C1 segment of cervical spinal cord (tissue), 14 donors: ENCODE data around the gene ABAT.

Experiments
- DNase-seq, 14 donors: peaks; one replicate each; lab custom pipeline; 2025; lab: John Stamatoyannopoulos, UW

Gene ABAT

DNA sequence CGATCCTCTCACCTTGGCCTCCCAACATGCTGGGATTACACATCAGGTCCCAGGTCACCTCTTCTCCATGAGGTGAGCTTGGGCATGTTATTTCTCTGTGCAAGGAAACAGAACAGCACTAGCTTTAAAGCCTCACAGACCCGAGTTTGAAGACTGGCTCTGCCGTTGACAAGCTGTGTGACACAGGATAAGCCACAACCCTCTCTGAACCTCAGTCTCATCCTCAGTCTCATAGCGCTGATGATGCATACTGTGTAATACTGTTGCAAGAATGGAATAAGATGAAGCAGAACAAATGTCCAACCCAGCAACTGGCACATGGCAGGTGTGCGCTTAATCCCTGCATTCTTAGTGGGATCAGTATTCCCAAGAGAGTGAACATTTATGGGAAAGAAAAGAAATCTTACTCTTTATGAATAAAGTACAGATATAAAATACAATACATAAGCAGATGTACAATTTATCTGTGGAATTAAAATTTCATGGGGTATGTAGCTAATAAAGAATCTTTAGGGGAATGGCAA lies 43.5 kb downstream of the ABAT start:
- no peak for DNase-seq

DNA sequence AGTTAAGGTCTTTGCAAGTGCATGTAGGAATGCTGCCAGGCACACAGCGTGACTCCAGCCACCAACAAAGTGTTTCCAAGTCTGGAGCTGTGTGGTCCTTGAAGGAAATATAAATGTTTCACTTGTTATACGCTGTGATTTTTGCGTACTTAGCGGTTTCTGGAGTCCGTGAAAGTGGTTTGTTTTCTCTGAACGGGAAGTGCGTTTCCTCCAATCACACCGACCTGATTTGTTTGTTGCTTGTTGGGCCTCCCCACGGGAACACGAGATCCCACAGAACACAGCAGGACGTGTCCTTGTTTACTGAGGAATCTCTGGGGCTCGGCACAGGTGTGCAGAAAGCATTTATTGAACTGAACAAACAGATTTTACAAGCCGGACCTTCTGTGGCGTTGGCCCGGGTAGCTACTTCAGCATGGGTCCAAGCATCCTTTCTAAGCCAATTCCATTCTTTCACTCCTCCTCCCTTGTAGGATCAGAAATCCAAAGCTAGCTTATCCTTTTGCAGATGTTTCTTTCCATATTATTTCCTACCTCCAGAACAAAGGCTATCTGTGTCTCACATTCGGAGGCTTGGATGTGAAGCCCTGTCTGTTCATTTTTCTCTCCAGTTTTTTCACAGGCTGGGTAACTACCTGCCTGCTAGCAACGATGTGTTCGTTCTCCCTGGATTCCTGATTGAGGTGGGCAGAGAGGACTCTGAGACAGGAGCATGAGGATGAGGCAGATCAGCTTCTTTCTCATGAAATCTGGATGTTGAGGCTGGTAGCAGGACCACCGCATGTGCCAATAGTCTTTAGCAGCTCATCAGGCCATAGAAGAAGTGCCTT lies 44.6 kb downstream of the ABAT start:
- peak in 1 of 14 donors; percentile 56 for DNase-seq

DNA sequence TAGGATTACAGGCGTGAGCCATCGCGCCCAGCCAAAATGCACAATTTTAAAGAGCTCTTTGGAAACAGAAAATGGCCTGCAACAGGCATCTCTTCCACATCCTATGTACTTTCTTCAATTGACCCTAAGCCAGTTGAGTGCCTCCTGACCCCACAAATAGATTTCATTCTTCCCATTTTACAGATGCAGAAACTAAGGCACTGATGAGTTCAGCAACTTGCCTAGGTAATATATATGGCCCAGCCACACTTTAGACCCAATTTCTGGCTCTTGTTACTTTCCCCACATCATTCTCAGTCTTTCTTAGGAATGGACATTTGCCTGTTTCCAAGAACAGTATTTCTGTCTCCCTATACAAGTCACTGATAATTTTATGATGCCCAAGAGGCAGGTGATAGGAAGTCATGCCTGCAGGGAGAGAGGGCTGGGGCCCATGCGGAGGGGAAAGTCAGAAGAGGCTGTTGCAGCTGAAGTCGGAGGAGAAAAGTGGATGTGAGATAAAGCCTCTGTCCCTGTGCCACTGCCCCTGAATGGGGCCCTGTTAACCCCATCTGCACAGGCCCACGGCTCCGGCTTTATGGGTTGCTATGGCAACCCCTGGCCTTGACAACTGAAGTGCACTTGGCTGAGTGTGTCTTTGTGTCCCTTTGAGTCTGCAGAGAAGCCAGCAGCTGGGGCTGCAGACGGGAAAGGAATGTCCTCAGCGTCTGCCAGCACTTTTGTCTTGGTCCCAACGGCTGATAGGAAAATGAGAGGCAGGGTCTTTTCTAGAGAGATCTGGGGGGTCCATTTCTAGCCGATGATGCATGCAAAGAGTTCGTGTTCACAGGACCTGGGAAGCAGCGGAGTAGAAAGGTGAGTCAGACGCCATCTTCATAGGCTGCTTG lies 45.9 kb downstream of the ABAT start:
- peak in 10 of 14 donors; percentile 10 to 50 (median 29) for DNase-seq

DNA sequence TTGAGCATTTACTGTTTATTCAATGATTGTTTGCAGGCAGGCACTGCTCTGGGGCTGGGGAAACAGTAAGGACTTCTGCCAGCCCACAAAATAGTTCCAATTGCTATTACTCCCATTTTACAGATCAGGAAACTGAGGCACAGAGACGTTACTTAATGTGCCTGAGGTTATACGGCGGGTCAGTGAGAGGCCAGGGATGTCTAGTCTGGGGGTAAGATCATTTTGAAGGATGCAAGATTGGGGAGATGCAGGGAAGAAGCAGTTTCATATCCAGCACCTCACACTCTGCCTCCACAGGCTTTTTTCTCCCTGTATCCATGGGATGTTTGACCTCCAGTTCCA lies 46.5 kb downstream of the ABAT start:
- no peak for DNase-seq

DNA sequence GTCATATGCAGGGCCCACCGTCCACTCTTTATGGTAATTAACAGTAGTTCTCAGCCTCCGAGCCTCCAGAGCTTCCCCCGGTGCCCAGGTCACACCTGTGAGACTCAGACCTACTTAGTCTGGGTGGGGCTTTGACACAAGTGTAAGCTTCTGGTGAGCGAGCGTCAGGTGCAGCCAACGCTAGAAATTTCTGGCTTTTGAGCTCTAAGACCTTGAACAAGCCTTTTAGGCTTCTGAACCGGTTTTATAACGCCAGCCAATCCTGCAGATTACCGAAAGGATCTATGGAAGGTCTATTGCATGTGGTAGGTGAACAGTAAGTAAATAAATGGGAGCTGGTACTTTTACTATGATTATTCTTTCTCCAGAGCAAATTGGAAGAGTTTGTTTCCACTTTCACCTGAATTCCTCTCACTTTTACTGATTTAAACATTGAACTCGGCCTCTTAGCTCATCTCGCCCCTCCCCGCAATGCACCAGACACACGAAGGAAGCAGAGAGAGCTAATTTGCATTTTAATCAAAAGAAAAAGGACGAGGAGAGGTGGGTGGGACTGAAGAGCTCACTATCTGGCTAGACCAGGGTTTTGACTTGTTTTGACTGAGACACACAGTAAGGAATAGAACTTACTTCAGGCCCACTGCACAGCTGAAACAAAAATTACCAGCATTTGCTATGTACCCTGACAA lies 47.1 kb downstream of the ABAT start:
- no peak for DNase-seq

DNA sequence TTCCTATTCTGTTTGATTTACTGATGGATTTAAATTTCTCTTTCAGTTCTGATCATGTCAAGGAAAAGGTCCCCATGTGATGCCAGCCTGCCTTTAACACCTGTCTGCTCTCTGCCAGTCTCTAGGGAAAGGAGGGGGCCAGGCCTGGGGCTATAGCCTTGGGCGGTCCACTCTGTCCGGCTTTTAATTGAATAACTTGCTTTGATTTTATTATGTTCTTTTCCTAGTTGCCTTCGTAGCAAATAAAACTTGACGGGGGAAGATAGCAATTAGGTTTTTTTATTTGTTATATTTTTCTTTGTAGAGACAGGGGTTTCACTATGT lies 47.6 kb downstream of the ABAT start:
- DNase-seq: no peak

DNA sequence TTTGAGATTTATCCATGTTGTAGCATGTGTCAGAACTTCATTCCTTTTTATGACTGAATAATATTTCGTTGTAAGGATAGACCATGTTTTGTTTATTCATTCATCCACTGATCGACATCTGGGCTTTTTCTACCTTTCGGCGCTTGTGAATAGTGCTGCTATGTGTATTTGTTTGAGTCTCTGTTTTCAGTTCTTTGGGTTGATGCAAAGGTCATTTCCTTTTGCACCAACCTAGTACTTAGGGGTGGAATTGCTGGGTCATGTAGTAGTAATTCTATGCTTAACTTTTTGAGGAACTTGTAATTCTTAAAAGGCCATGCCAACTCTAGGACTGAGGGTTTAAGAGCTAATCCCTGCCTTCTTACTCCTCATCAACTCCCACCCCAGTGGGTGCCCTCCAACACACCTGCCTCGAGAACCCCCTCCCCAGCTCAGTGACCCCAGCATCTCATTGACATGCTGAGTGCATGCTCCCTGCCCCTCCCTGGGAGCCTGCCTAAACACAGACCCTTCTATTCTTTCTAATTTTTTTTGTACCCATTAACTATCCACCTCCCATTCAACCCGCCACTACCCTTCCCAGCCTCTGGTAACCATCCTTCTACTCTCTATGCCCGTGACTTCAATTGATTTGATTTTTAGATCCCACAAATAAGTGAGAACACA lies 51.2 kb downstream of the ABAT start:
- no peak for DNase-seq

DNA sequence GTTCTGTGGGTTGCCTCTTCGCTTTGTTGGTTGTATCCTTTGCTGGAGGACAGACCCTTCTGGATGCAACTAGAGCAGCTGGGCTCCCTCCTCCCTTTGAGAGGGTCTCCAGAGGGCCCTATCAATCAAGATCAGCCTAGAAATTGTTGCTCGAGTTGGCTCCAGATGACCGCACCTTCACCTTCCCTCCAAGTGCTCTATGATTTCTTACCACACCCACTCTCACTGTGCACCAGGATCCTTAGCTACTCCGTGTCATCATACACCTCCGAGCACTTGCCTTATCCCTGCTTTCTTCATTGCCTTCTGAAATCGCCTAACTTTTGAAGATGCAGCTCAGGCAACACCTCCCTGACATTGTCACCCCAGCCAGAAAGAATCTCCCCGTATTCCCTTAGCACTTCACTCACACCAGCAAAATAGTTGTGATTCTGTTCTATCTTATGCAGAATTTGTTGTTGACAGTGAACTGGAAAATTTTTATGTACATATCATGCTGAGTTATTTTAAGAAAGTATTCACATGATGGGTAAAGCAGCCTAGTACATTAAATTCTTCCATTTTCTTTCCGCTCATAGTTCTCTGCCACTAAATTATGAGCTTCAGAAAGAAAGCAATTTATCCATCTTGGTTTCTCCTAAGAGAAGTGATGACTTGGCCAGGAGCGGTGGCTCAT lies 52.9 kb downstream of the ABAT start:
- no peak for DNase-seq

DNA sequence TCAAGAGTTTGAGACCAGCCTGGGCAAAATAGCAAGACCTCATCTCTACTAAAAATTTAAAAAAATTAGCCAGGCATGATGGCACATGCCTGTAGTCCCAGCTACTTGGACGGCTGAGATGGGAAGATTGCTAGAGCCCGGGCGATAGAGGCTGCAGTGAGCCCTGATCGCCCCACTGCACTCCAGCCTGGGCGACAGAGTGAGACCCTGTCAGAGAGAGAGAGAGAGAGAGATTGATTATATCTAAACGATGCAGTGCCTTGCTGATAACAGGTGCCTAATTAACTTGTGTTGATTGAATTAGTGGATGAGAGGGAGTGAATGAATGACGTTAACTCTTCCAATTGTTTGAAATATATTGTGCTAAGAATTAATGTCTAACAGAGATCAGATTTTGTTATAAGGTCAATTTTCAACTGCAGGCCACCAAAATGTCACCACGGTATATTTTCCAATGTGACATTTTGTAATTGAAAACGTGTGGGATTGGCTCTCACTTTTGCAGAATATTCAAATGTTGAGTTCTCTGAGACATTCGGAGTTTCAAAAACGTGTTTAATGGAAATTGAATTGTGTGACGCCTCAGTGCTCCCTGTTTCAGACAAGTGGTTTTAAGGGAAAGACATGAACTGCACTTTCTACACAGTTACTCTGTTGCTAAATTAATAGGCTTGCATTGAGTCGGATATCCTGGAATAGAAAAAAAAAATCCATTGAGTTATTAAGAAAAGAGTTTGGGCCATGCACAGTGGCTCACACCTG lies 53.6 kb downstream of the ABAT start:
- no peak for DNase-seq

DNA sequence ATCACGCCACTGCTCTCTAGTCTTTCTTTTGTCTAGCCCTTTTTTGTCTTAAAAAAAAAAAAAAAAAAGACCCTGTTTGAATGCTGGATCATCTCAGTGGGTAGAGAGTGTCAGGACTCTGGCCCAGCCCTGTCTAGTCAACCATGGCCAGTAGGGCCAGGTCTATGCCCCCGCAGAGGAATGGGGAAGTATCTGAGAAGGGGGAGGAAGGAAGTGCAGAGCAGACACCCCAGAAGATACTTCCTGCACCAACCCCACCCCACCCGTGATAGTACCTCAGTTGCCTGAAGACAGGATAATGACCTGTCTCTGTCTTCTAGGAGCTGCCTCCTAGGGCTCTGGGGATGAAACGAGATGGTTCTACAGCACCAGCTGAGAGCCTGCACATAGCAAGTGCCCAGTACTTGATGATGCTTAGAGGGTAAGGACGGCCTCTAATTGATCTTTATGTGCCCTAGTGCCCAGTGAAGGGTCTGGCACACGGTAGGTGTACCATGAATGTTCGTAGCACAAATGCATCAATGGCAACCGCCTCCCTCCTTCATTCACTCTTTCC lies 55.4 kb downstream of the ABAT start:
- DNase-seq: no peak

DNA sequence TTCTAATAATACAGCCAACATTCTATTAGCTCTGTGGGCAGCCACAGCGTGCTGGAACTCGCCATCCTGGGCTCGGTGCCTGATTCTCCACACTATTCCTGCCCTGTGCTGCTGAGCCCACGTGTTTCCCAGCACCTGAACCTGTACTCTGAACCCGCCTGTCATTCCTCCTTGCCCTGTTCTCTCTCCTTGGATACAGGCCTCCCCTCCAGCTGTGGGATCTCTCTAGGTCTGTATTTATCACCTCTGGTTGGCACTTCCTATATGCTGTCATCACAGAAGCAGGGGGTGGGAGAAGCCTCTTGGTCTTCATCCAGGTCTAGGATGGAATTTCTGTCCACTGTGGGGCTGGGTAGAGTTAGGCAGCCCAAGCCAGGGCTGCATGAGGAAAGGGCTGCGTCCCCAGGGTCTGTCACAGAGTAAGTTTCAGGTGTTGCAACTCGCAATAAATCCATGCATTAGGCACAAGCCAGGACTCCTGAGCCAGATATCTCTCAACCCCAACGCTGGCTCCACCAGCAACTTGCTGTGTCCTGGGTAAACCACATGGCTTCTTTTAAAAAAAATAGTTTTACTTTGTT lies 56.0 kb downstream of the ABAT start:
- peak in 3 of 14 donors; percentile 16 to 47 (median 29) for DNase-seq

DNA sequence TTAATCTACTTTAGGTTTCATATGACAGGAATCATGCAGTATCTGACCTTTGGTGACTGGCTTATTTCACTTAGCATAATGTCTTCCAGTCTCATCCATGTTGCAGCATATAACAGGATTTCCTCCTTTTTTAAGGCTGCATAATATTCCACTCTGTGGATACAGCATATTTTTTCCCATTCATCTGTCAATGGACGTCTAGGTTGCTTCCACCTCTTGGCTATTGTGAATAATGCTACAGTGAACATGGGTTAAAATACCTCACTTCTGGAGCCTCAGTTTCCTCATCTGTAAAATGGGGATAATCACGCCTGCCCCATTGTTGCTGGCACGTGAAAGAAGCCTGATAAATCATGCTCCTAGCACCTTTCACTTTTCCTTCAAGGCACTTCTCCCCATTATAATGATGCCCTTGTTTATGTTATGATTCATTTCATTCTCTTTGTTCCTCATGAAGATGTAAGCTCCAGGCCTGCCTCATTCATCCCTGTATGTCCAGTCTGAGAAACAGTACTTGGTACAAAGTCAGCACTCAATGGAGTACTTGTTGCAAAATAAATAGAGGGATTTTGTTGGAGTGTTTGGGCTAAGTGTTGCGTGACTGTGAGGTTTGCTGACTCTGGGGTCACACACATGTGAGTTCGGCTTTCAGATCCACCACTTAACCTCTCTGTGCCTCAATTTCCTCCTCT lies 59.6 kb downstream of the ABAT start:
- DNase-seq: no peak

DNA sequence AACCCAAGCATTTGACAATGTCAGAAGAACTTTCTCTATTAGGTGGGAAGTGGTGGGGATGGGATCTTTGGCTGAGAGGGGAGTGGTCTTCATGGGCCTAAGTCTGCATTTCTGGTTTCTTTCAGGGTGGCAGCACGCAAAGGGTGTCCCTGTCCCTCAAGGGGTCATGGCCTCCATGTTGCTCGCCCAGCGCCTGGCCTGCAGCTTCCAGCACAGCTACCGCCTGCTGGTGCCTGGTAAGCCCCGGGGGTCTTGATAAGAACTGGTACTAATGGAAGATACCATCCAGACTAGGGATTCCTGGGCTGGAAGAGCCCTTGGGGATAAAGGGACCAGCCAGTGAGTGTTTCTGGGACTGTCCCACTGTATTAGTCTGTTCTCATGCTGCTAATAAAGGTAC lies 61.2 kb downstream of the ABAT start:
- DNase-seq: no peak

DNA sequence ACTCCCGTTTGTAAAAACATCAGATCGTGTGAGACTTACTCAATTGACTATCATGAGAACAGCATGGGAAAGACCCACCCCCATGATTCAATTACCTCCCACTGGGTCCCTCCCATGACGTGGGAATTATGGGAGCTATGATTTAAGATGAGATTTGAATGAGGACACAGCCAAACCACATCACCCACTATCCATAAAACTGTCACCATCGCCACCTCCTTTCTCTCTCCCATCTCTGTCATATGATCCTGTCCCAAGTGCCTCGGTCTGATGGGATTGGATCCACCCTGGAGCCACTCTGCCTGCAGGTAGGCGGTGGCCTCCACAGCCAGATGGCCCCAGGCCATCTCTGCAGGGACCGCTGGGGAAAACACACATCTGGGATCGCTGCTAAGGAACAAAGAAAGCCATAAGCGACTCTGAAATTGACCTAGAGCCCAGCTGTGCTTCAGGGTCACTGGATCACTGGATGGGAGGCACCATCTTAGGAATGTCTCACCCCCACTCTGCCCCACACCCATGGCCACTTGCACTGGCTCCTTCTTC lies 61.8 kb downstream of the ABAT start:
- DNase-seq: no peak

DNA sequence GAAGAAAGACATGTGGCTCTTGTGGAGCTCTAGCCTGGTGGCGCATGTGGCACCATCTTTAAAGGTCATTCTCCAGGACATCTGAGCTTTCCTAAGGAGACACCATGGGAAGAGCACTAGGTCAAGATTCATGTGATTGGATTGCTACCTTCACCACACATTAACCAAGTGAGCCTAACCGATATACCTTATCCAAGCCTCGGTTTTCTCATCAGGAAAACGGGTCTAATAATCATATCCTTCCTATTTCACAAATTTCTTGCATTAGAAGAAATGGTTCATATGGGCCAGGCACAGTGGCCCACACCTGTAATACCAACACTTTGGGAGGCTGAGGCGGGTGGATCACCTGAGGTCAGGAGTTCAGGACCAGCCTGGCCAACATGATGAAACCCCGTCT lies 64.7 kb downstream of the ABAT start:
- no peak for DNase-seq

DNA sequence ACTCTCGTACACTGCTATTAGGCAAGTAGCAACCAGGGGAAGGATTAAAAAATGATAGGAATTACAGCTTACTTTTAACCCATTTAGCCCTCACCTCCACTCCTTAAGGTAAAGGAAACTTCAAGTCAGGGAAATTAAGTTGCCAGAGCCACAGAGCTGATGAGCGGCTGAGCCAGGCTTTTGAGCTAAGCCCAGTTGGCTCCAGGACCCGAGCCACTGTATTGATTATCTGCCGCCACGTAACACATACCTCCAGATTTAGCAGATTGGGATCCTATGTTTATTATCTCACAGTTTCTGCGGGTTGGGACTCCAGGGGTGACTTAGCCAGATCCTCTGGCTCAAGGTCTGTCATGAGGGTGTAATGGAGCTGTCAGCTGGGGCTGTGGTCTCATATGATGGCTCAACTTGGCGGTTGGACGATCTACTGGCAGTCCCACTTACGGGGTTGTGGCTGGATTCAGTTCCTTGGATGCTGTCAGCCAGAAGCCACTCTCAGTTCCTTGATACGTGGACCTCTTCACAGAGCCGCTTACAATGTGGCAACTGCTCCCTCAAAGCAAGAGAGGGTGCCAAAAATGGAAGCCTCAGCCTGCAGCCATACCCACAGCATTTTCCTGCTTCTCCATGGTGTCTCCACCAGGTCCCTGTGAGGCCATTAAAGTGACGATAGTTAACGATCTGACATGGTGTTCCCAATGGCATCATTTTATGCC lies 65.7 kb downstream of the ABAT start:
- no peak for DNase-seq

DNA sequence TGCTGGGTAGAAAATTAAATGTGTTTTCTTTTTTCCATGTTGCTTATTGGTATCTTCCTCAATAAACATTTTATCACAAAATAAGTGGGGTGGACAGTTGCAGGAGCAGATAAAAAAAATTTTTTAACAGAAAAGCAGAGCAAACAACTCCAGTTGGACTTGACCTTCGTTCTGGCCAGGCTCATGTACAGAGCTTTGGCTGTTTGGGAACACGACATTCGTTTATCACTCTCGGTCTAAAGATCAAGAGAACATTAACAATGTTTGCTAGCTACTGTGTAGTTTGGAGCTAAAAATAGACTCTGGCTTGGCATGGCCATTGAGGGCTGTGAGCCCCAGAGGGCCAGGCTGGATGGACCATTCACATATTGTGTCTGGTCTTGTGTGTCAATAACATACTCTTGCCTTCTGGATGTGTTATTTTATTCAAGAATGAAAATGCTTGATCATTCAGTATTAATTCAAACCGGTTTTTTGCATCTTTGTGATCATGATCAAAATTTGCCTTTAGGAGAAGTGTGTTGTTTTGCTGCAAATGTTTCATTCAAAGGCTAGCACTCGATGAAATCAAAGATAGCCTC lies 66.4 kb downstream of the ABAT start:
- DNase-seq: no peak

DNA sequence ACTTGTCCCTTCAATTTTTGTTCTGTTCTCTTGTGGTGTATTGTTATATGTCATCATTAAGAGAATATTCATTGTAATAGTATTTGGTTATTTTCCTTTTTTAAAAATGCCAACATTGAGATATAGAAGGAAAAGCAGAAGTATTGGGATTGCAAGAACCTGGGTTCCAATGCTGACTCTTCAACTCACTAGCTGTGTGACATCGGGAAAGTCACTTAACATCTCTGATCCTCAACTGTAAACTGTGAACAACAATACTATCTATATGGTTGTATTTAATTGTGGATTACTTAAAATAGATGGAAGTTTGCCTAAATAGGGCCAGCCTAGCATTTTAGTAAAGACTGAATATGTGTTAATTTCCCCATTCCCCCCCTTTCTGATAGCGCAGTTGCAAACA lies 67.2 kb downstream of the ABAT start:
- no peak for DNase-seq
